ENCODE data around the gene CFAP97. TPM values are rescaled to one million over a fixed set of nuclear protein-coding genes. Genes with fewer than 3 reads are reported as not detected.
A peak's percentile ranks its signal among the peaks of the same experiment; 100 is the strongest.

CFAP97 gene
- total and polyA plus RNA-seq, 9 of the 15 experiments (the other 6 are each of a cell fraction or from before 2014, with no cell fraction given), result 17.3 to 57.8 (median 44.4) TPM

DNA sequence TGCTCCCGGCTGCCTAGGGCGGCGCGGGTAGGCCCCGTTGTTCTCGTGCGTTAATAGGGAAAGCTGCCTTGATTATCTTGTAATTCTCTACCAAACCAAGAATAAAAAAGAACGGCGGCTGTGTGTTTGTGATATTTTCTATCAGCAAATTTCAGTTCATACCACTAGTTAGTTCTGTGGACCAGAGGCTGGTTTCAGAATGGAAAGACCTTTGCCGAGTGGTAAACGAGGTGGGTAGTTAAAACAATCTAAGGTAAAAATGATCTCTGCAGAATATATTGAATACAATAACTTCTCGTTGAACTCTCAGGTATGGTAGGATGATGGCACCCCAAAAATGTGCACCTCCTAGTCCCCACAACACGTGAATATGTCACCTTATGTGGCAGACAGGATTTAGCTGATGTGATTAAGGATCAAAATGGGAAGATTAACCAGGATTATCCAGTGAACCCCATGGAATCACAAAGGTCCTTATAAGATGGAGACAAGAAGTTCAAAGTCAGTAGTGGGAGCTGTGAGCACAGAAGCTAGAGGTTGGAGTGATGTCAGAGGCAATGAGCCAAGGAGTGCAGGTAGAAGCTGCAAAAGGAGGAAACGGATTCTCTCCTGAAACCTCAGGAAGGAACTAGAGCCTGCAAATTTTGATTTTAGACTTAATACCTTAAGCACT is 574 bp upstream of the CFAP97 start (continued):
- TF ChIP-seq, protein P1, sequence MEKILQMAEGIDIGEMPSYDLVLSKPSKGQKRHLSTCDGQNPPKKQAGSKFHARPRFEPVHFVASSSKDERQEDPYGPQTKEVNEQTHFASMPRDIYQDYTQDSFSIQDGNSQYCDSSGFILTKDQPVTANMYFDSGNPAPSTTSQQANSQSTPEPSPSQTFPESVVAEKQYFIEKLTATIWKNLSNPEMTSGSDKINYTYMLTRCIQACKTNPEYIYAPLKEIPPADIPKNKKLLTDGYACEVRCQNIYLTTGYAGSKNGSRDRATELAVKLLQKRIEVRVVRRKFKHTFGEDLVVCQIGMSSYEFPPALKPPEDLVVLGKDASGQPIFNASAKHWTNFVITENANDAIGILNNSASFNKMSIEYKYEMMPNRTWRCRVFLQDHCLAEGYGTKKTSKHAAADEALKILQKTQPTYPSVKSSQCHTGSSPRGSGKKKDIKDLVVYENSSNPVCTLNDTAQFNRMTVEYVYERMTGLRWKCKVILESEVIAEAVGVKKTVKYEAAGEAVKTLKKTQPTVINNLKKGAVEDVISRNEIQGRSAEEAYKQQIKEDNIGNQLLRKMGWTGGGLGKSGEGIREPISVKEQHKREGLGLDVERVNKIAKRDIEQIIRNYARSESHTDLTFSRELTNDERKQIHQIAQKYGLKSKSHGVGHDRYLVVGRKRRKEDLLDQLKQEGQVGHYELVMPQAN (IDR thresholded peaks at IDR 0.05; ENCODE audit: borderline replicate concordance), result peak; percentile 52; the same call in 1 of the 2 replicates
- TF ChIP-seq, protein P2, sequence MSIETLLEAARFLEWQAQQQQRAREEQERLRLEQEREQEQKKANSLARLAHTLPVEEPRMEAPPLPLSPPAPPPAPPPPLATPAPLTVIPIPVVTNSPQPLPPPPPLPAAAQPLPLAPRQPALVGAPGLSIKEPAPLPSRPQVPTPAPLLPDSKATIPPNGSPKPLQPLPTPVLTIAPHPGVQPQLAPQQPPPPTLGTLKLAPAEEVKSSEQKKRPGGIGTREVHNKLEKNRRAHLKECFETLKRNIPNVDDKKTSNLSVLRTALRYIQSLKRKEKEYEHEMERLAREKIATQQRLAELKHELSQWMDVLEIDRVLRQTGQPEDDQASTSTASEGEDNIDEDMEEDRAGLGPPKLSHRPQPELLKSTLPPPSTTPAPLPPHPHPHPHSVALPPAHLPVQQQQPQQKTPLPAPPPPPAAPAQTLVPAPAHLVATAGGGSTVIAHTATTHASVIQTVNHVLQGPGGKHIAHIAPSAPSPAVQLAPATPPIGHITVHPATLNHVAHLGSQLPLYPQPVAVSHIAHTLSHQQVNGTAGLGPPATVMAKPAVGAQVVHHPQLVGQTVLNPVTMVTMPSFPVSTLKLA (conservative IDR thresholded peaks at IDR 0.05), result peak; percentile 14 to 49; a peak in 3 of 4 replicates
- TF ChIP-seq POLR2H (tag; IDR thresholded peaks at IDR 0.05; ENCODE audit: low read depth), result peak; percentile 44
- TF ChIP-seq, protein P3, sequence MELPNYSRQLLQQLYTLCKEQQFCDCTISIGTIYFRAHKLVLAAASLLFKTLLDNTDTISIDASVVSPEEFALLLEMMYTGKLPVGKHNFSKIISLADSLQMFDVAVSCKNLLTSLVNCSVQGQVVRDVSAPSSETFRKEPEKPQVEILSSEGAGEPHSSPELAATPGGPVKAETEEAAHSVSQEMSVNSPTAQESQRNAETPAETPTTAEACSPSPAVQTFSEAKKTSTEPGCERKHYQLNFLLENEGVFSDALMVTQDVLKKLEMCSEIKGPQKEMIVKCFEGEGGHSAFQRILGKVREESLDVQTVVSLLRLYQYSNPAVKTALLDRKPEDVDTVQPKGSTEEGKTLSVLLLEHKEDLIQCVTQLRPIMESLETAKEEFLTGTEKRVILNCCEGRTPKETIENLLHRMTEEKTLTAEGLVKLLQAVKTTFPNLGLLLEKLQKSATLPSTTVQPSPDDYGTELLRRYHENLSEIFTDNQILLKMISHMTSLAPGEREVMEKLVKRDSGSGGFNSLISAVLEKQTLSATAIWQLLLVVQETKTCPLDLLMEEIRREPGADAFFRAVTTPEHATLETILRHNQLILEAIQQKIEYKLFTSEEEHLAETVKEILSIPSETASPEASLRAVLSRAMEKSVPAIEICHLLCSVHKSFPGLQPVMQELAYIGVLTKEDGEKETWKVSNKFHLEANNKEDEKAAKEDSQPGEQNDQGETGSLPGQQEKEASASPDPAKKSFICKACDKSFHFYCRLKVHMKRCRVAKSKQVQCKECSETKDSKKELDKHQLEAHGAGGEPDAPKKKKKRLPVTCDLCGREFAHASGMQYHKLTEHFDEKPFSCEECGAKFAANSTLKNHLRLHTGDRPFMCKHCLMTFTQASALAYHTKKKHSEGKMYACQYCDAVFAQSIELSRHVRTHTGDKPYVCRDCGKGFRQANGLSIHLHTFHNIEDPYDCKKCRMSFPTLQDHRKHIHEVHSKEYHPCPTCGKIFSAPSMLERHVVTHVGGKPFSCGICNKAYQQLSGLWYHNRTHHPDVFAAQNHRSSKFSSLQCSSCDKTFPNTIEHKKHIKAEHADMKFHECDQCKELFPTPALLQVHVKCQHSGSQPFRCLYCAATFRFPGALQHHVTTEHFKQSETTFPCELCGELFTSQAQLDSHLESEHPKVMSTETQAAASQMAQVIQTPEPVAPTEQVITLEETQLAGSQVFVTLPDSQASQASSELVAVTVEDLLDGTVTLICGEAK (IDR thresholded peaks at IDR 0.05), result peak; percentile 52; the same call in 1 of the 2 replicates
- TF ChIP-seq, protein P3 (CRISPR knock-in tag; IDR thresholded peaks at IDR 0.05), result no peak
- TF ChIP-seq RFX1 (IDR thresholded peaks at IDR 0.05), result peak; percentile 90
